HG03565 (cell line): Measurements from ENCODE around the gene BARX1.
"Not testable (repeated sequence)": the region's sequence is repeated elsewhere in the genome, so short reads cannot be mapped to it uniquely, and the experiment has no call there.

Experiments used
- ATAC-seq: cut with Tn5 transposase; IDR thresholded peaks from one replicate; pipeline ENCODE4 v1.9.1; 2021; ENCODE audit warnings: mild to moderate bottlenecking, moderate library complexity; ENCODE audit not compliant: unreplicated experiment

The BARX1 gene

GRCh38 chr9:93952784-93953495 lies 2.2 kb downstream of the BARX1 start:
- no peak for ATAC-seq

DNA sequence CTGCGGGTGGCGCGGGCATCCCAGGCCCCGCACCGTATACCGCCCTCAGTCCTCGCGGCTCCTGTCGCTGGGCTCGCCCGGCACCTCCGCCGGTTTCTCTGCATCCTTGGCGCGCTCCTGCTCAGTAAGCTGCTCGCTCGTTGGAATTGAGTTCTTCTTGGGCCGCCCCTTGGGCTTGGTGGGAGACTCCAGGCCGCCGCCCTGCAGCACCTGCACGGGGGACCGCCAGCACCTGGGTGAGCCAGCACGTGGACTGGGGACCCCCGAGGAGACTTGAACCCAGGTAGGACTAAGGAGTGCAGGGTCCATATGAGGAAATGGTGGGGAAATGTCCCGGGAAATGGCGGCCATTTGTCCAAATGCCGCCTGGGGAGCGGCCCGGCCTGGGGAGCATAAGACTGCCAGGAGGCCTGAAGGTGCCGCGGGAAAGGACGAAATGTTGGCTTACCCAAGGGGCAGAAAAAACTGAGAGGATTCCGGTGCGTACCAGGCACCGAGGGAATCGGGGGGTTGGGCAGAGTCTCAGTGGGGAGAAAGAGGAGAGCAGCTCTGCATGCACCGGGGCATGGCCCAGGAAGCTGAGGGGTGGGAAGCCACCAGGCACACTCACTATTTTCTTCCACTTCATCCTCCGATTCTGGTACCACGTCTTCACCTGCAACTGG lies 2.9 kb downstream of the BARX1 start:
- ATAC-seq, result no peak

- no peak for ATAC-seq
Measured at GRCh38 chr9:93951655-93952118, 3.5 kb downstream of the BARX1 start.

DNA sequence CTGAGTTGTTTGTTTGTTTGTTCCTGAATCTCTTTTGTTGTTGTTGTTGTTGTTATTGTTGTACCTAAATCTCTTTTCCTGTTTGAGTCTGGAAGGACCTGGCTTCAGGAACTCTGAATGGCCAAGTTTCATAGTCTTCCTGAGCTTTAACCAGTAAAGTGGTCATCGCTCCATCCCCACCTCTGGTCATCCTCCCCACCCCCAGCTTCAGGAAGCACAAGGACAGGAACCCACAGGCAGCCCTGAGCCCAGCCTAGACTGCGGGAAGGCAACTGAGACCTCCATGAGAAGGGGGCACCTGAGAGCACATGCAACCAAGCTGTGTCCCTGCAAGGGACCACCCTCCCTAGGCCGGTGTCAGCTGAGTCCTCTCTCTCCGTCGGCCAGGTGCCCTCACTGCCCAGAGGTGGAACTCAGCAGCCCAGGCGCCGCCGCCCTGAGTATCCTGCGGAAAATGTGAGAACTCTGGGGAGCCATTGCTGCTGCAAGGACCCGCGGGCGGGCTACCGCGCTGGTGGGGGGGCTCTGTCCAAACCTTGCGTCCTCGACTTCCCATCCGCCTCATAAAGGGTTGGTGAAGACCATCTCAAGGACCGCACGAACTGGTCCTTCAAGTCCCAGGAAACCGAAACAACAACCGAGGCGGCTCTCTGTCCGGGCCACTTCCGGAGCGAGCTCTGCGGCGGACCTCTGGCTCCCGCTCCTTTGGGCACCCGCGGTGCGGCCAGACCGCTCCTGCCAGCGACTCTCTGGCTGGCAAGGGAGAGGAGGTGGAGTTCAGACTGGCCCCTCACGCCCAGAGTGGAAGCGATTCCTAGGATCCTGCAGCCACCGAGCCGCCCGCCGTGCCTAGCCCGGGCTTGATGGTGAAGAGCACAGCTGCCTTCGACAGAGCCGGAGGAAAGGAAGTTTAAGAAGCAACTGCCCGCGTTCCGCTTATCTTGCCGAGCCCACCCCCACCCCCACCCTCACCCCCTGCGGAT lies 4.2 kb downstream of the BARX1 start:
- no peak for ATAC-seq

DNA sequence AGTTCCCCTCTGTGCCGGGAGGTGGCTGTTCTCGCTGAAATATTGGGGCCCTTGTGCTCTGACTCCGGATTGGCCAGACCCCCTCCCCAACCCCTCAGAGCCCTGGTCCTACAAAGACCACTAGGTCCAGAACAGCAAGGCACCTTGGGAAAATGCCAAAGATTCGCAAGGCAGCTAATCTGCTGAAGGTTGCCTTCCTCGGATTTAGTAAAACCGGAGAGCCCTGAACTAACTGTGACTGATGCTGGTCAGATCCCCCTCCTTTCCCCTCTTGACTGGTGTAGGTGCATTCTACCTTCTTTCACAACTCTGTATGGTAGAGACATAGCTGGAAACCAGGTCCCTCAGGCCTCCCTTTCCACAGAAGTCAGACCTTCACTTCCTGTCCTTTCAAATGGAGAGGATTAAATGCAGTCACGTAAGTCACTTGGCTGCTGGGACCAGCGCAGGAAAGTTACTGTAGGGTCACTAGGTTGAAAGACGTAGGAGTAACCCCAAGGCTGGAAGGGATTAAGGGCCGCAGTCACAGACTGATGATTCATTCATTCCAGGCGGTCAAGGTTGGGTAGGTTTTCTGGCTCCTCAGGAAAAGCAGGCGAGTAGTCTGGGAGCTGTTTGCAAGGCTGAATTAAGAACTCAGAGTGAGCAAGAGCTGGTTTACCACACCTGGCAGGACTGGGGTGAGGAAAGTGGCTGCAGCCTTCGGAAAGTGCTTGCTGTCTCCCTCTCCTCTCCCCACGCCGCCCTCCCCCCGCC lies 5.3 kb downstream of the BARX1 start:
- no peak for ATAC-seq

DNA sequence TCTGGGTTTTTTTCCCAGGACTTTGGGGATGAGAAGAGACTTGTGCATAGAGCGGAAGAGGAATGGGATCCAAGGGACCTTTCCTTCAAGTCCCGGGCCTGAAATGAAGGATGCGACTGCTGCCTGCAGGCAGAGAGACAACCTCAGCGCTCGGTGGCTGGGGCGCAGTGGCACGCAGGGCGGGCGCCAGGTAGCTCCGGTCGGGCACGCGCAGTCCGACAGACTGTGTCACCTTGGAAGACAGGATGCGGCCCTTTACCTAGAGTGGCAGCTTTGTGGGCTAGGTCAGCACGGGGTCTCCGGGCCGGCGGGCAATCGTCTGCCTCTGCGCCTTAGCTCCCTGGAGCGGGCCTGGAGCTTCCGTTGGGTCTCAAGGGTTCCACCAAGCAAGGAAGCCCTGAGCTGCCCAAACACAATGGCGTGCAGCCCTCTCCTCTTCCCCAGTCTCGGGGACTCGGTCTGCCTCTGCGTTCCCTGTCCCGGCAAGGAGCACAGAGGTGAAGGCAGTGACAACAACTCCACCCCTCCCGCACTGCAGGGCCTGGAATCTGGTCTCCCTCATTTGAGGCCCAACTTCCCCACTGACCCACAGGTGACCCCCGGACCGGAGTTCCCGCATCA lies 6.0 kb downstream of the BARX1 start:
- ATAC-seq, result no peak

- ATAC-seq, result no peak
Measured at GRCh38 chr9:93948441-93949072, 6.6 kb downstream of the BARX1 start.

- ATAC-seq, result no peak
Measured at GRCh38 chr9:93947409-93948070, 7.6 kb downstream of the BARX1 start.

DNA sequence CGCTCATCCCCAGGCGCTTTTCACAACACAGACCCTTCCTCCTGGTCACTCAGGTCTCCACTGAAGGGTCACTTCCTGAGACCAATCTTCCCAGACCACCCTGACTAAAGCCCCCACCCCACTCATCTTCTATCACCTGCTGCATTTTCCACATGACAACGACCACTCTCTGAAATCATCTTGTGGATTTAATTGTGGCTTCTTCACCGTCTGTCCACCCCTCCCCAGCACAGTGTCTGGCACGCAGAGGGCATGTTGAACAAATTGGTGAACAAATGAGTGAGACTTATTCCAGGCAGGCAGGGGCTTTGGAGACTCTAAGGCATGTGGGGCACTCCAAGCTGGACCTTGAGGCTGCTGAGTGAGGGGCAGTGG lies 8.8 kb downstream of the BARX1 start:
- no peak for ATAC-seq

DNA sequence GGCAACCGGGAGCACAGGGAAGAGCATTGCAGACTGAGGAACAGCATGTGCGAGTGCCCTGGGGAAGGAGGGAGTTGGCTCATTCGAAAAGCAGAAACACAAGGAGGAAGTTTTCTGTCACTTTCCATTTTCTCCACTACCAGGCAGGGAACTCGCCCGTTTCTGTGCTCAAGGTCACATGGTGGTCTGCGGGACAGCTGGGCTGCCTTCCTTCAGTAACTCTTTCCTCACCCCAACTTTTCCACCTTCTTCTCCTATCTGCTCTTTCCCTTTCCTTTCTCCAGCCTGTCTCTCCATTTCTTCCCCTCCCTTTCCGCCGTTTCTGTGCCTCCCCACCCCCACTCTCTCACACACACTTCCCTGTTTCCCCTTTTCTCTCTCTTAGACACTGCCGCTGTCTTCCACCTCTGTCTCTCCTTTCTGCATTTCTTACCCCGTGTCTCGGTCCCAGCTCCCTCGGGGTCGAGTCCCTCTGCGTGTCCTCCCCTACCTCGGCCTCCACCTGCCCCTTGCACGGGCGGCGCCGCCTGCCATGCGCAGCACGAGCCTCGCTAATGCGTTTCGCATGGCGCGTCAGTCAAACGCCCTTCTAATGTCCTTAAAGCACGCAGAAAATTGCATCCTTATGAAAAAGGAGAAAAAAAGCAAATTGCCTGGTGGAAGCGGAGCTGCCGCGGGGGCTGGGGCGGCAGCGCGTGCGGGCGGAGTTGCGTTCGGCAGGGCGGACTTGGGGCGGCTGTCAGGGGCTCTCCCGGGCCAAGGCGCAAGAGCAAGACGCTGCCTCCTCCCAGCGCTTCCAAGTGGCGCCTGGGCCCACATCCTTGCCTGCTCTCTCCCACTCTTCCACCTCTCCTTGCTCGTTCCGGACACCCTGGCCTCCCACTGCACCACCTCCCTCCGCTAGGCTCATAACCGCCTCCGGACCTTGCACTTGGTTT lies 9.5 kb downstream of the BARX1 start:
- ATAC-seq, result no peak

- no peak for ATAC-seq
Measured at GRCh38 chr9:93944011-93944410, 11.1 kb downstream of the BARX1 start.

DNA sequence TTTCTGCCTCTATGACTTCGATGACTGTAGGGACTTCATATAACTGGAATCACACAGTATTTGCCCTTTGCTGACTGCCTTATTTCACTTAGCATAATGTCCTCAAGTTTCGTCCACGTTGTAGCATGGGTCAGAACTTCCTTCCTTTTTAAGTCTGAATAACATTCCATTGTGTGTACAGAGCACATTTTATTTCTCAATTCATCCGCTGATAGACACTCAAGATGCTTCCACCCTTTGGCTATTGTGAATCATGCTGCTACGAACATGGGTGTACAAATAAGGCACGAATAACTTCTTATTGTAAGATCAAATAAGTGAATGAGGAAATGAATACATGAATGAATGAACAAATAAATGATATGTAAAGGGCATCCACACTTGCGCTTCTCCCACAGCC lies 13.0 kb downstream of the BARX1 start:
- no peak for ATAC-seq

DNA sequence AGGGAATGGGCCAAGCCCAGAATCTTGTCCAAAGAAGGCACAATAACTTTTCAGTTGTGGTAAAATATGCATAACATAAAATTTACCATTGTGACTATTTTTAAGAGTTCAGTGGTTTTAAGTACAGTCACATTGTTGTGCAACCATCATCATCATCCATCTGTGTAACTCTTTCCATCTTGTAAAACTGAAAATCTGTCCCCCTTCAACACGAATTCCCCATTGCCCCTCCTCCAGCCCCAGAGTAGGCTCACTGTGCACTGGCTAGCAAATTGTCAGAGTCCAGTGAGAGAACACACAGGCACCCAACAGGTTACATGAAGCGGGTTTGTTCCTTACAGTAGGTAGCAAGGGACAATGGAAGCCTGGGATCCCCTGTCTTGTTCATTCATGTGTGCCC lies 13.7 kb downstream of the BARX1 start:
- ATAC-seq, result no peak

DNA sequence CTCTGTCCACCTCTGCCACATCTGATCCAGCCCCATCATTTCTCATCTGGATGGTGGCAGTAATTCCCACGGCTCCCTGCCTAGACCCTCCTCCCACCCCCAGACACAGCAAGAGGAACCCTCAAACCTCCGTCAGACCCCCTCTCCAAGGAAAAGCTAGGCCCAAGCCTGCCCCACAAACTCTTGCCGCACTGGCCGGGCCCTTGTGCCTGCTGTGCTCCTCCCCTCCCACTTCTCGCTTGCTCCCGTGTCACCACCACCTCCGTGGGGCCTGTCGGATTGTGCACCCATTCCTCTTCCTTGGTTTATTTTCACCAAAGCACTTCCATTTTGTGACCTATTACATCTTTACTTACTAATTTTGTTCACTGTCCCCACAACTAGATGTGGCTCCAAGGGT lies 14.2 kb downstream of the BARX1 start:
- no peak for ATAC-seq

DNA sequence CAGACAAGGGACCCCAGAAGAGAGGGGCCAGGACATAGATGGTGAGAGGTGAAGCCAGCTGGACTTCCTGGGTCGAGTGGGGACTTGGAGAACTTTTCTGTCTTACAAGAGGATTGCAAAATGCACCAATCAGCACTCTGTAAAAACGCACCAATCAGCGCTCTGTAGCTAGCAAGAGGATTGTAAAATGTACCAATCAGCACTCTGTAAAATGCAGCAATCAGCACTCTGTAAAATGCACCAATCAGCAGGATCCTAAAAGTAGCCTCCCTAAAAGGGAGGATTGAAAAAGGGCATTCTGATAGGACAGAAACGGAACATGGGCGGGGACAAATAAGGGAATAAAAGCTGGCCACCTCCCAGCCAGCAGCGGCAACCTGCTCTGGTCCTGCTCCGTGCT lies 15.6 kb downstream of the BARX1 start:
- not testable (repeated sequence) for ATAC-seq

GRCh38 chr9:93937193-93937592 lies 18.0 kb downstream of the BARX1 start:
- no peak for ATAC-seq

DNA sequence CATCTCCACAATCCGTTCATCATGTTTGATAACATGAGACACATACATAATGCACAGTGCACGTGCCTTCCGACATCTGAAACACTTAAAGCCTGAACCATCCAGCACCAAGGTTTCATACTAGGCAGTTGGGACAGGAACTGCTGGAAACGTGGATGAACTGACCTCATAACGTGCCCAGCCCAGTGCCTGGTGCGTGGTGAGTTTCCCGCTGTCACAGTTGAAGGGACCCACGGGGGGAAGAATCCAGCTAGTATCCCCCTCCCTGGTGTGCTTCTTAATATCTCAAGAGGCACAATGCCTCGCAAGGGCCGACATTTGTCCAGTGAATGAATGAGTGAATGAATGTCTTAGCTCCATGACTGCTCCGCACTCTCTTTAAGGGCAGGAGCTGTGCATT lies 23.2 kb downstream of the BARX1 start:
- ATAC-seq, result no peak

DNA sequence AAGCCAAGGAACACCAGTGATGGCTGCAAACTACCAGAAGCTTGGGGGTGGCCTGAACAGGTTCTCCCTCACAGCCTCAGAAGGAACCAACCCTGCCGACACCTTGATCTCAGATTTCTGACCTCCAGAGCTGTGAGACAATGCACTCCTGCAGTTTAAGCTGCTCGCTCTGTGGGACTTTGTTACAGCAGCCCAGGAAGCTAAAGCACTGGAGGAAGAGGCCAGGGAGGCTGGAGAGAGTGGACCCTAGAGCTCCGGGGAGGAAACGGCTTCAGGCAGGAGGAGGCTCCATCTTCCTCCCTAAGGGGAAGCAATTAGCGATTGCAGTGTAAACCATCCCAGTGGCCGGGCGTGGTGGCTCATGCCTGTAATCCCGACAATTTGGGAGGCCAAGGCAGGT lies 25.1 kb downstream of the BARX1 start:
- no peak for ATAC-seq
